Activated CD4-positive, alpha-beta T cell treated with anti-CD3 and anti-CD28 coated beads, Interleukin-2, amount 50 U/mL, for 24 hours (primary cell): ENCODE data around the gene TSHR.
"Not testable (repeated sequence)": the region's sequence is repeated elsewhere in the genome, so short reads cannot be mapped to it uniquely, and the experiment has no call there.

Experiments used
- DNase-seq, 2 donors: peaks; one replicate each; pipeline ENCODE4 v3.0.0-alpha.2; 2020; ENCODE audit warnings: low read depth in 1 of 2, low spot score in 1 of 2

Gene TSHR

GRCh38 chr14:81062816-81063215 is 107.4 kb downstream of the TSHR start:
- no peak for DNase-seq

DNA sequence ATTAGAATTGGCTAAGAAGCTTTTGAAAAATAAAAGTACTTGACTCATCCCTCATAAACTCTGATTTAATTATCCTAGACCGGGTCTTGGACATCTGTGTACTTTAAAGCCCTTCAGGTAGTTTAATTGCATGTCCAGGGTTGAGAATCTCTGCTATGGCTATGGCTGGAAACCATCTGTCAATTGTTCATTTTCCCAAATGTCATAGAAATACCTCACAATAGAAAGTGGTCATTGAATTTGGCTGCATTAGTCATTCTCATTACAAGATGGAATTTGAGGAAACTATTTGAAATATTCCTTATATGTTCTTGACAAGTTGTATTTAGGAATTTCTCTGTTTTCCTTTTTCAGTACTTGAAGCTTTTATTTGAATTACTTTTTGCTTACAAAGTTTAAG is 111.3 kb downstream of the TSHR start:
- DNase-seq: no peak

- DNase-seq: no peak
These were observed 111.7 kb downstream of the TSHR start for GRCh38 chr14:81067156-81067555.

- no peak for DNase-seq
These were observed 112.9 kb downstream of the TSHR start for GRCh38 chr14:81068176-81068782.

- no peak for DNase-seq
These were observed 115.1 kb downstream of the TSHR start for GRCh38 chr14:81070511-81070910.

DNA sequence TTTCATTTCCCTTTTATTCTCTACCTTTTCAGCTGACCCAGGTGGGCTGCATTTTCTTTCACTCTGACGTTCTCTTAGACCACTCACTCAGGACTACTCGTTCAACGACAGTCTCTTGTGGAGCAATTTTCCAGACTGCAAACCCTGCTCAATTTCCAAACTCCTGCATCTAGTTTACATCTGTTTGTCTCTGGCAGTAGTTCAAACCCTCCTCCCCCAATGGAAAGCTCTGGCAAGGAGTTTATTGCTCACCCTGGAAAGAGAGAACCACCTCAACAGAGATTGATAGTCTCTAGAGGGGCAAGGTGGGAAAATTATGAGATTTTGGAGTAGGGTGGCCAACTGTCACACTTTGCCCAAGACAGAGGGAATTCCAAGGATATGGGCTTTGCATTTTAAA is 130.2 kb downstream of the TSHR start:
- DNase-seq: no peak

DNA sequence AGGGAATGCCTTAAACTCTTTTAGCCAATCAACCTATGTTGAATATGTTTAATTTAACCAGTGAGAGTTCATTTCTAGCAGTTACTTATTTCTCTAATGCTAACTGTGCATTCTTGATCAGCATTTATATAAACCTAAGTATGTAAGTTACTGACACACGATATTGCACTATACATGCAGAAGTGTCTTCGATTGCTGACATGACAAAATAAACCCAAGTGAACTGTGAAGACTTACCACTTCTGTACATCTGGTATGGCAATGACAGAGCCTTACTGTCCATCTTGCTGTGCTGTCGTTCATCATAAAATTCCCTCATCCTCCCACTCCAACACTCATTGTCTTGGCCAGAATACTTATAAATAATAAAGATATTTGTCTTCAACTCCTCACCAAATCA is 131.8 kb downstream of the TSHR start:
- DNase-seq: no peak

DNA sequence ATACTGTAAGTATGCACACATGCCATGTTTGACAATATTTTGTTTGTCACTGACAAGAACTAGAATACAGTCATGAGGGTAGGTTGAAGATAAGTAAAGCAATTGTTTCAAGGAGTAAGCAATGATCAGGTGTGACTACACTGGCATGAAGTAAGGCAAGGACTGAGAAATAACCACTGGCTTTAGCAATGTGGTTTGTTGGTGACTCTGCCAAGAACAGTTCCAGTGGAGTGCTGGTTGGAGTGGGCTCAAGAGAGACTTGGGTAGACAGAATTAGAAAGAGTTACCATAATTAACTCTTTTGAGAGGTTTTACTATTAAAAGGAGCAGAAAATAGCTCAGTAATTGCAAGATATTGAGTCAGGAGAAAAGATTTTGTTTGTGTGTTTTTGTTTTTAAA is 135.7 kb downstream of the TSHR start:
- no peak for DNase-seq

DNA sequence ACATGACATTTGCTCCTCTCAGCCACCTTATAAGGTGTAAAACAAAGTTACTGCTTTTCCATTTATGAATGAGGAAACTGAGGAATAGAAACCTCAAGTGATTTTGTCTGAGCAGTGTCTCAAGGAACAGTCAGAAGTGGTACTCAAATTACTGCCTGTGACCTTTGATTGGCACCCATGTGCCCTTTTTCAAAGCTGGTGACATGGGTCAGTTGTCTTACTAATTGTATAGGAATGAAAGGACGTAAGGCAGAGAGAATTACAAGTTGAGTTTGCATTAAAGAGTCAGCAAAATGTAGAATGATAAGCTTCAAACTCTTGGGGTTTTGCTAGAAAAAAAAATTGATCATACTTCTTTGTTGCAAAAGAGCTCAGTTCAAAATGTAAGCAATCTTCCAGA is 136.2 kb downstream of the TSHR start:
- no peak for DNase-seq

- DNase-seq: no peak
These were observed 138.2 kb downstream of the TSHR start for GRCh38 chr14:81093651-81094050.

GRCh38 chr14:81095539-81095938 is 140.1 kb downstream of the TSHR start:
- DNase-seq: no peak

- no peak for DNase-seq
These were observed 141.2 kb downstream of the TSHR start for GRCh38 chr14:81096656-81097055.

DNA sequence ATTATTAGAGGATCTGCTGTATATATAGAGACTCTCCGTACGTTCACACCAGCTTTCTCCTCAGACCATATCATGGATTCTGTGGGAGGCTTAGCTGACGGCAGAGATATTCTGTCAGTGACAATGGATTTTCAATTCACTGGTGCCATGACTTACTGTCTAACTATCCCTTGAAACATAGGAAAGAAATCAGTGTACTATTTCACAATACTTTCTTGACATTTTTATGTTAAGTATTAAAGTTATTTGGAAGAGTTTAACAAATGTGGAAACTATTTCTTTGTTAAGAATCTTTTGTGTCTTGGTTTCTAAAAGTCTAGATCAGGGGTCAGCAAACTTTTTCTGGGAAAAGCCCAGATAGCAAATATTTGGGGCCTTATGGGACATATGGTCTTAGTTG is 146.8 kb downstream of the TSHR start:
- DNase-seq: no peak

DNA sequence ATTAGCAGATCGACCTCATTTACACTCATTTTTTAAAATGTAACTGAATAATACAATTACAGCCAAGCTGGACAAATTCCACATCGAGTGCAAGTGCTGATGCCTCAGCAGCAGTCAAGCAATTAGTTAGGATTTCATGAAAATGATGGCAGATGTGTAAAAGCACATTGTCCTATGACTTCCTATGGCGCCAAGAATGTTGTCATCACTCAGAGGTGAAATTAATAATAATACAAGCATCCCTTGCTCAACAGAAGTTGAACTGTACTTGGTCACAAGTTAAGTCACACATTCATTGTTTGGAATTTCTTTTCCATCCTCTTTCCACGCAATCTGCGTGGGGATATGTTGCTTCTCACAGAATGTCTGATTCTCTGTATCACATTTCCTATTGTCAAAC is 148.0 kb downstream of the TSHR start:
- no peak for DNase-seq

DNA sequence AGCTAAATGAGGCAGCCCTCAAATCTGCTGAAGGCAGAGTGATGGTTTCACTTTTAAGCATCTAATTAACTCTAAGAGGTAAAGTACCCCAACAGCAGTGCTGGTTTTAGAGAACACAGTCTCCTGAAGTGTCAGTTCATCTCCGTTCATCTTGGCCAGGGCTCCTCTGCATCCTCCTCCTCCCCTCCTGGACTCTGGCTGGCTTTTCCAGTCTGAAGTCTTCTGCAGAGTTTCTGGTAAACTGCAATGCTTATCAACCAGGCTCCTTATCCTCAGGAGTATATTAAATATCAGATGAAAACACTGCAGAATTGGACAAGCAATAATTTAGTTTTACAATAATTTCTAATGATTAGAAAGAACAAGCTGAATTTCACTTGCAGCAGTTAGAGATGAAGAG is 150.0 kb downstream of the TSHR start:
- no peak for DNase-seq

GRCh38 chr14:81105961-81106360 is 150.5 kb downstream of the TSHR start:
- no peak for DNase-seq

GRCh38 chr14:81110186-81110585 is 154.8 kb downstream of the TSHR start:
- no peak for DNase-seq

DNA sequence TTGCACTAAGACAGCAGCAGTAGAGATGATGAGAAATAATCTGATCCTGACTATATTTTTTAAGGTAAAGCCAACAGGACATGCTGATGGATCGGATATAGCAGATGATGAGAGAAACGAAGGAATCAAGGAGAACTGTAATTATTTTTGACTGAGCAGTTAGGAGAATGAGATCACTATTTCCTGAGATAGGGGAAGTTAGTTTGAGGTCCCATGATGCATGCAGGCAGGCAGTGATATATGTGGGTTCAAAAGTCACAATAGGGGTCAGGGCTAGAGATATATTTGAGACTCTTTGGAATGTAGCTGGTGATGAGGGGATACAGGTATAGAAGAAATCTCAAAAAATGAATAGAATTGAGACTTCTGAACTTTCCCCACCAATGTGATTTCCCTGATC is 157.8 kb downstream of the TSHR start:
- no peak for DNase-seq

- not testable (repeated sequence) for DNase-seq
These were observed 158.8 kb downstream of the TSHR start for GRCh38 chr14:81113945-81114820.

DNA sequence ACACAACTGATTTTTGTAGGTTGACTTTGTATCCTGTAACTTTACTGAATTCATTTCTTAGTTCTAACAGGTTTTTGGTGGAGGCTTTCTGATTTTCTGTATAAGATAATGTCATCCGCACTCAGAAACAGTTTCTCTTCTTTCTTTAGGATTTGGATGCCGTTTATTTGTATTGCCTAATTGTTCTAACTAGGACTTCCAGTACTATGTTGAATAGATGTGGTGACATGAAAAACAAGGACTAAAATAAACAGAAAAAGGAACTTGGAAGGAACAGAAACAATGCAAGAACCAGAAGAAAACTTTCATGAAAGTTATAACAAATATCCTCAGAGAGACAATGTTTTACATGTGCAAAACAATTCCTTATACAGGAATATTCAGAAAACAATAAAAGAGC is 165.1 kb downstream of the TSHR start:
- no peak for DNase-seq

DNA sequence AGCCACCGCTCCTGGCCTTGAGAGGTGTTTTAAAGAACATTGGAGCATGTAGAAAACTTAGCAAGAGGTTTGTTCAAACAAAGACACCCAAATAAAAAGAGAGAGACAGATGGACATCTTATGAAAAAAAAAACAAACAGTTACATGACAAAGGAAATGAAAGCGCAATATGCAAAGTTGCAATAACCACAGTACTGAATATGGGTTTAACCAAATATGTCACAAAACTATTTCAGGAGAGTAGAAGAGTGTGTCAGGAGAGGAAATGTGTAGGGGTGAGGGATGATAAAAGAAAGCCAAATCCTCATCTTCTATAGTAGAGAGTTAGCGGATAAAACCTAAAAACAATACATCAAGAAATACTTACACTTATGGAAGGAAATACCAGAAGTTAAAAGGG is 166.9 kb downstream of the TSHR start:
- DNase-seq: no peak

DNA sequence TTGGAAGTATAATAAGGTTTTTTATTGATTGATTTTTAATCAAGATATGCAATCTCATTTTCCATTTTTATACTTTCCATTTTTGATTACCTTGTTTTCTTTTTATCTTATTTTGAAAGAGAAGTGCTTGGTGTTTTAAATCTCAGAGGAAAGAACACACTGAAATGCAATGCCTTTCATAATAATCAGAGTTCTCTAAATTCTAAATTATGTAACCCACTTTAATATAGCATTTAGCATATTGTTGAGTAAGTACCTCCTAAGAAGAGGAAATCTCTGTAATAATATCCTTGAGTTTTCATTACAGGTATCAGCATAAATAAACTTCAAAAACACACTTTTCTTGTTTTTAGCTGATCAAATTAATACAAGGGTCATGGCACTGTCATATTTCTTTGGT is 168.4 kb downstream of the TSHR start:
- no peak for DNase-seq

DNA sequence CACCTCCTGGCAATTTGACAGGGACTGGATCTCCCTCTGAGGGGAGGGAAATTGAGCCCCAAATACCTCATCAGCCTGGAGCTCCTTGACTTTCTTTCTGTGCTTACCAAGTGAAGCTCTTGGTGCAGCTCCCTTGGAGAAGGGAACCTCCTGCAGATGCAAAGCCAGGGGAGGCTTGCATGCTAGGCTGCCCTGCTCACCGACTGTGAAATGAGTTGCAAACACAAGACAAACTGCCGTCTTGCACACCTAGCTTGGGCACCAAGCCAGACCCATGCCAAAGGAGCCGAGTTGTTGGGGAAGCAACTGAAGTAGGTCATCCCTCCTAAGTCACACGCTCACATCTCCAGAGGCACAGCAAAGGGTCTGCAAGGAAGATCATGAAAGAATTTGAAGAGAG is 170.1 kb downstream of the TSHR start:
- no peak for DNase-seq
